ENCODE measurements around the gene MAP4K3. TPM values are rescaled to one million over a fixed set of nuclear protein-coding genes. Genes with fewer than 3 reads are reported as not detected.

MAP4K3 gene
- total and polyA plus RNA-seq, 2 of the 4 experiments (the other 2 are of a cell fraction): 13.2 to 32.6 TPM

DNA sequence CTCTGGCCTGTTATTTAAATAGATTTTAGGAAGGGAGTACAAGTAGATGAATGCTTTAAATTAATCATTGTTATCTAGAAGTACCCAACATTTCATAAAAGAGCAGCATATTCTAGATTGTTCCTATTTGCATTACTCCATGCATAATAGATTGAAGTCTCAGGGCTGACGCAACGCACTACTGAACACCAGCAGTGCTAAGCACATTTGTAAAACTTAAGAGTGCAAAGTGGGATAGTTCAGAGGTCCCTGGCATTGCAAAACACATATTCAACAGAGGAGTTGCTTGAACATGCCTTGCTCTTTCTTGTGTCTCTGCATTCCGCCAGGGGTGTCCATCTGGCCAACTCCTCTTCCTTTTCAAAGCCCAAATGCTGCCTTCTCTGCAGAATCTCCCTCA, 215.6 kb downstream of the MAP4K3 start:
- H3K18ac ChIP-seq (ENCODE audit: low read depth, low read length): no peak overlapping the region
- no peak overlapping the region for H3K56ac ChIP-seq (ENCODE audit: extremely low read depth, insufficient read depth, low read length)
- TF ChIP-seq RCOR1 (IDR thresholded peaks at IDR 0.05; ENCODE audit: insufficient replicate concordance, low read length) (no peak), POLR2A (IDR thresholded peaks at IDR 0.05; ENCODE audit: low read depth, low read length) (no peak)
- dilution Hi-C loops (cut with HindIII; ENCODE audit: low sequenced_read_pairs, unreplicated experiment) (loop anchor here (25.0 kb wide), 1 partner anchor 134 kb away; no protein-coding TSS in a partner anchor), in situ Hi-C loops (cut with MboI; ENCODE audit: low sequenced_read_pairs) (loop anchor here (10.0 kb wide), 1 partner anchor 277 kb away; no protein-coding TSS in a partner anchor), intact Hi-C loops (cut with micrococcal nuclease) (no loop called here)
- H2BK5ac ChIP-seq (ENCODE audit: low read depth, low read length, poor library complexity, severe bottlenecking): no peak overlapping the region
- H2AFZ ChIP-seq (replicated peaks; ENCODE audit: low read length, poor library complexity): no peak overlapping the region
- no peak overlapping the region for H4K91ac ChIP-seq (ENCODE audit: insufficient read depth, low read depth, low read length)
- no peak overlapping the region for H3K4me2 ChIP-seq (ENCODE audit: low read depth, low read length)
- no peak overlapping the region for H2BK15ac ChIP-seq (ENCODE audit: low read depth, low read length)
- no peak overlapping the region for H3K14ac ChIP-seq (replicated peaks; ENCODE audit: low read depth, low read length)
- no peaks in the 10 kb centered on the region for H3K79me1 ChIP-seq (ENCODE audit: low read depth in 1 of 2, low read length in 2 of 2)
- POLR2A ChIA-PET (ENCODE audit: unreplicated experiment): no interaction called here
- H3K9me3 ChIP-seq (ENCODE audit: control insufficient read depth, insufficient read depth, low read length): no peaks in the 10 kb centered on the region
- 92% methylated on average over 2 of the region's 3 CpGs; no CpG with 5 or more reads in 1 of the 2 experiments for WGBS, 2 experiments (ENCODE audit: extremely low coverage in 2 of 2, insufficient read length in 1 of 2)
- H3K23ac ChIP-seq (ENCODE audit: low read depth, low read length): no peak overlapping the region
- H2BK120ac ChIP-seq (ENCODE audit: low read depth, low read length): no peak overlapping the region
- no peaks in the 10 kb centered on the region for H3K36me3 ChIP-seq (ENCODE audit: control insufficient read depth, insufficient read depth, low read length)
- H4K8ac ChIP-seq (ENCODE audit: low read depth in 2 of 2, low read length in 2 of 2): no peak overlapping the region
- H4K5ac ChIP-seq (ENCODE audit: low read depth, low read length): no peak overlapping the region
- no TSS peak for BruUV-seq (replicated peaks)
- no peak overlapping the region for H2BK20ac ChIP-seq (ENCODE audit: low read depth, low read length)
- no peak overlapping the region for H3K4me3 ChIP-seq (ENCODE audit: insufficient read depth, low read depth, low read length)
- H3K4ac ChIP-seq (ENCODE audit: low read depth, low read length): no peak overlapping the region
- H2AK5ac ChIP-seq (ENCODE audit: low read depth, low read length): no peak overlapping the region
- H3K27ac ChIP-seq (ENCODE audit: insufficient read depth, low read length): no peak overlapping the region
- CTCF ChIA-PET: no interaction called here
- no peak overlapping the region for H2AK9ac ChIP-seq (replicated peaks; ENCODE audit: low read depth, low read length, poor library complexity)
- no peaks in the 10 kb centered on the region for H3K27me3 ChIP-seq (ENCODE audit: control insufficient read depth, insufficient read depth, low read length)
- H3K9ac ChIP-seq (ENCODE audit: low read depth, low read length): no peak overlapping the region
- no peak for ATAC-seq (ENCODE audit: low read depth)
- no peaks in the 10 kb centered on the region for H3K4me1 ChIP-seq (ENCODE audit: control insufficient read depth, insufficient read depth, low read length)
- no peaks in the 10 kb centered on the region for H3K9me1 ChIP-seq (ENCODE audit: insufficient read depth, low read length)
- no peak for DNase-seq
- H4K20me1 ChIP-seq (ENCODE audit: insufficient read depth, low read length): no peaks in the 10 kb centered on the region

Data from IMR-90 (cell line).